ENCODE measurements around the gene TRPV5. TPM values are rescaled to one million over a fixed set of nuclear protein-coding genes. Genes with fewer than 3 reads are reported as not detected.

TRPV5 gene
- total RNA-seq, 1 donor from 2014 or later: not detected

GRCh38 chr7:142913566-142913965 is 20.0 kb downstream of the TRPV5 start:
- no peak for TF ChIP-seq CTCF (conservative IDR thresholded peaks at IDR 0.05; ENCODE audit: low read depth, low read length)
- no peak for DNase-seq (ENCODE audit: low read depth)
- no peak overlapping the region for H3K4me3 ChIP-seq (ENCODE audit: low read depth, low read length)

GRCh38 chr7:142913051-142913450 is 20.5 kb downstream of the TRPV5 start:
- DNase-seq (ENCODE audit: low read depth): no peak
- no peak overlapping the region for H3K4me3 ChIP-seq (ENCODE audit: low read depth, low read length)
- no peak for TF ChIP-seq CTCF (conservative IDR thresholded peaks at IDR 0.05; ENCODE audit: low read depth, low read length)

- no peak for DNase-seq (ENCODE audit: low read depth)
- no peak for TF ChIP-seq CTCF (conservative IDR thresholded peaks at IDR 0.05; ENCODE audit: low read depth, low read length)
- no peak overlapping the region for H3K4me3 ChIP-seq (ENCODE audit: low read depth, low read length)
Observed at GRCh38 chr7:142910481-142910880, 23.1 kb downstream of the TRPV5 start.

GRCh38 chr7:142910031-142910433 is 23.5 kb downstream of the TRPV5 start:
- DNase-seq (ENCODE audit: low read depth): no peak
- no peak for TF ChIP-seq CTCF (conservative IDR thresholded peaks at IDR 0.05; ENCODE audit: low read depth, low read length)
- H3K4me3 ChIP-seq (ENCODE audit: low read depth, low read length): no peak overlapping the region

DNA sequence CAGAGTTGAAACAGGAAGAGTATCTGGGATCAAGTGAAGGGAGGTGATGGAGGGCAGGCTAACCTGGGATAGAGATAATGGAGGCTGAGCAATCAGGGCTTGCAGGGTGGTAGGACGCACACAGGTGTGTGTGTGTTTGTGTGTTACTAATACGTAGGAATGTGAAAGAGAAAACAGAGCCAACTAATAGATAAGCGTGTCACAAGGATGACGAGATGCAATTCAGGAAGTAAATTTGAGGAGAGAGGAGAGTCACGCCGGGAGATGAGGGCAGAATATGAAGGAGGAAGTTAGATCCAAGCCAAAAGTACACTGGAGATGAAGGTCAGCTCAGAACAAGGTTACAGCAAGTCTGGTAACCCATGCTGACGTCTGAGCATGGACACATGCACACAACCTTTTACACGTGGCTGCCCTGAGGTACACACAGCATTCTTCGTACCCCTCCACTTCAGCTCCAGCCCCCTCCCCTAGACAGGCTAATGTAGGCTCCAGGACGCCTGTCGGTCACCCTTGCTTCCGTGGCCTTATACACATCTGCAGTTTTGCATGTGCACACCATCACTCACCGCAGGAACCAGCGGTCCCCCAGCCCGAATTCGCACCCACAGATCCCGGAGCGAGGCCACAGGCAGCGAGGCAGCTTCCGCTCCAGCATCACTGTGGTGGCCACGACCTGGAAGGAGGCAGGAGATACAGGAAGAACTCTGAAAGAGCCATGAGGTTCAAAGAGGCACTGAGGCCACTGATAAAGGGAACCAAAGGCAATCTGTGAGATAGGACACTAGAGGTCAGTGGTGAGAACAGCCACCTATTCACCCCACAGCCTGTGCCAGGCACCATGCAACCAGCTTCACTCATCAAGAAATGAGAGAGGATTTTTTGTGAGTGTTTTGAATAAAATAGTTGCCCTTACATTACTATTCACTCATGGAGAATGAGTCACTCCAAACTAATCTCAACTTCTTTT is 24.3 kb downstream of the TRPV5 start:
- peak; percentile 50 for TF ChIP-seq CTCF (conservative IDR thresholded peaks at IDR 0.05; ENCODE audit: low read depth, low read length)
- H3K4me3 ChIP-seq (ENCODE audit: low read depth, low read length): no peak overlapping the region
- DNase-seq (ENCODE audit: low read depth): no peak

DNA sequence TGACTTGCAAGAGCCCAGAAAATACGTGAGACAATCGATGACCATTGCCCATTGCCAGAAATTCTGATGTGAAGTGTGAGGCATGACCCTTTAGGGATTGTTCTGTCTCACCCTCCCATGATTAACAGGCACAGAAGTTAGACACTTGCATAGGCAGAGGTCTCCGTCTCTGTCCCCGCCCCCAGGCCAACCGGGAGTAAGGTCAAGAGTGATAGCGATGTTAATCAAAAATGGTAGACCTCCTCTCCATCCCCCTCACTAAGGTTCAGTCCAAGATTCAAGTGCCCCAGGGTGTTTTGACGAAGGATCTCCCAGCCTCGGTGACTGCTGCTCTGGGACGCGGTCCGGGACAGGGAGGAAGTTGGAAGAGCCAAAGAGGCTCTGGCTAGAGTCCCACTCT is 25.3 kb downstream of the TRPV5 start:
- no peak overlapping the region for H3K4me3 ChIP-seq (ENCODE audit: low read depth, low read length)
- TF ChIP-seq CTCF (conservative IDR thresholded peaks at IDR 0.05; ENCODE audit: low read depth, low read length): no peak
- no peak for DNase-seq (ENCODE audit: low read depth)

- no peak overlapping the region for H3K4me3 ChIP-seq (ENCODE audit: low read depth, low read length)
- no peak for TF ChIP-seq CTCF (conservative IDR thresholded peaks at IDR 0.05; ENCODE audit: low read depth, low read length)
- no peak for DNase-seq (ENCODE audit: low read depth)
Observed at GRCh38 chr7:142906643-142907042, 26.9 kb downstream of the TRPV5 start.
